Upper lobe of right lung (tissue), 1 donor: ENCODE measurements around the gene GPHB5. TPM values are rescaled to one million over a fixed set of nuclear protein-coding genes. Genes with fewer than 3 reads are reported as not detected.
"Not testable (repeated sequence)": the region's sequence is repeated elsewhere in the genome, so short reads cannot be mapped to it uniquely, and the experiment has no call there.

Experiments
- ATAC-seq: fragments of 200-7000 bp; cut with Tn5 transposase; one replicate; pipeline ENCODE4 v1.9.1; 2020; ENCODE audit warnings: mild to moderate bottlenecking, moderate library complexity
- DNase-seq: peaks from one replicate; pipeline ENCODE4 v3.0.0-alpha.2; 2020
- H3K27ac ChIP-seq: fragments of 200-600 bp; one replicate; pipeline ENCODE4 v1.8.0; 2022
- H3K27me3 ChIP-seq: fragments of 200-600 bp; one replicate; pipeline ENCODE4 v1.8.0; 2022; ENCODE audit warnings: mild to moderate bottlenecking
- H3K36me3 ChIP-seq: fragments of 200-600 bp; one replicate; pipeline ENCODE4 v1.8.0; 2022
- H3K4me1 ChIP-seq: fragments of 200-600 bp; one replicate; pipeline ENCODE4 v1.8.0; 2022
- H3K4me3 ChIP-seq: fragments of 200-600 bp; one replicate; pipeline ENCODE4 v1.8.0; 2022; ENCODE audit warnings: mild to moderate bottlenecking
- H3K9me3 ChIP-seq: fragments of 200-600 bp; one replicate; pipeline ENCODE4 v1.8.0; 2022
- intact Hi-C: fragments of 100-400 bp; cut with DNase I; formaldehyde crosslinking; loops from one replicate; pipeline ENCODE4 v1.11.0; 2022
- total RNA-seq: library from RNA; stranded (reverse); fragmentation: NEBNext Ultra II Directional; extraction: Animal tissue kit (Norgen Biotek cat#: 25700); gene quantifications from one replicate; pipeline ENCODE4 v1.2.1, GENCODE V29; 2021
- TF ChIP-seq, protein P1 (sequence below): fragments of 200-600 bp; IDR thresholded peaks from one replicate; pipeline ENCODE4 v1.8.0; 2022; ENCODE audit warnings: antibody characterized with exemption
- donor health status: DM: no; HTN: yes; CAD: no; lungs with severe emphysema.

The GPHB5 gene
- total RNA-seq, 1 donor from 2014 or later = not detected

DNA sequence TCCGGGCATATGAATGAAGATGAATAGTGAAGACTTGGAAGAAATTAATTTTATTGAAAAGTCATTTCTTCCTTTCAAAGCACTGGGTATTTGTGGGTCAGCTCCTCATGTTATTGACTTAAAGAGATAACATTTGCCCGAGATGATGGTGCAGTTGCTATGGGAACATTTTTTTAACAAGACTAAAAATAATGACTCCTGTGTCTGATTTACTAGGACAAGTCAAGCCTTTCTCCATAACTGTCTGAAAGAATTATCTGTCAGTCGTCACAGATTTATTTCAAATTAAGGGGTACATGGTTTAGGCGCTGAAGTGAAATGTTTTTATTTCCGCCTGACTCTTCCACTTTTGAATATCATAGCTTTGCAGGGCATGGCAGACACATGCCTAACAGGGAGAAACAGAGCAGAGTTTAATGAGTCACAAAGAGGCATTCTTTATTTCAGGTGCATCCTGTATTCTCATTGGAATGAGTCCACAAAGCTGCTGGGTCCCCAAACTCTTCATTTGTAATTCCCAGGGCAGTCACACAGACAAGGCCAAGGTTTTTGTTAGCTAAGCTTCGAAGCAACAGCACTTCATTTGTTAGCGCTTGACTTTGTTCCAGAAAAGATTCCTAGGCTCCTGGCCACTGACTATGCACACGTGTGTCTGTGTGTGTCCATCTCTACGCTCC is 4.3 kb upstream of the GPHB5 start:
- no peaks in the 10 kb centered on the region for H3K4me1 ChIP-seq
- no peak overlapping the region for H3K4me3 ChIP-seq
- no peak for ATAC-seq
- intact Hi-C loops = no loop called here
- H3K36me3 ChIP-seq = no peaks in the 10 kb centered on the region
- no peaks in the 10 kb centered on the region for H3K27me3 ChIP-seq
- no peak for DNase-seq
- H3K9me3 ChIP-seq = no peaks in the 10 kb centered on the region
- no peak overlapping the region for H3K27ac ChIP-seq
- TF ChIP-seq, protein P1, sequence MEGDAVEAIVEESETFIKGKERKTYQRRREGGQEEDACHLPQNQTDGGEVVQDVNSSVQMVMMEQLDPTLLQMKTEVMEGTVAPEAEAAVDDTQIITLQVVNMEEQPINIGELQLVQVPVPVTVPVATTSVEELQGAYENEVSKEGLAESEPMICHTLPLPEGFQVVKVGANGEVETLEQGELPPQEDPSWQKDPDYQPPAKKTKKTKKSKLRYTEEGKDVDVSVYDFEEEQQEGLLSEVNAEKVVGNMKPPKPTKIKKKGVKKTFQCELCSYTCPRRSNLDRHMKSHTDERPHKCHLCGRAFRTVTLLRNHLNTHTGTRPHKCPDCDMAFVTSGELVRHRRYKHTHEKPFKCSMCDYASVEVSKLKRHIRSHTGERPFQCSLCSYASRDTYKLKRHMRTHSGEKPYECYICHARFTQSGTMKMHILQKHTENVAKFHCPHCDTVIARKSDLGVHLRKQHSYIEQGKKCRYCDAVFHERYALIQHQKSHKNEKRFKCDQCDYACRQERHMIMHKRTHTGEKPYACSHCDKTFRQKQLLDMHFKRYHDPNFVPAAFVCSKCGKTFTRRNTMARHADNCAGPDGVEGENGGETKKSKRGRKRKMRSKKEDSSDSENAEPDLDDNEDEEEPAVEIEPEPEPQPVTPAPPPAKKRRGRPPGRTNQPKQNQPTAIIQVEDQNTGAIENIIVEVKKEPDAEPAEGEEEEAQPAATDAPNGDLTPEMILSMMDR = no peak

DNA sequence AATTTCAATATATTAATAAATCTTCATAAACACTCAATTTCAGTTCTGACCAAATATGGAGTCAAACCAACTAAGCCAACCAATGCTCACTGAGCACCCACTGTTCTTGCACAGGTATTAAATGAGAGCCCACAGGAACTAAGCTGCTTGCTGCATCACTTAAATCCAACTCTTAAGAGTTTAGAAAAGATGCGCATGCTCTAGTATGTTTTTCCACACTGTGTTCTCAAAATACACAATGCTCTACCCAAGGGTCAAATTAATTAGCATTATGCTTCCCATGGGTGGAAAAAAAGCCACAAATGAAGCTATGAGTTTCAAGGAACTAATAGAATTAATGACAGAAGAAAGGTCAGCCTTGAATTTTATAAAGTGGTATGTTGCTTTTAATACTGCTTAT is 3.7 kb upstream of the GPHB5 start:
- Histone ChIP-seq H3K27ac (no peak overlapping the region), H3K9me3 (no peaks in the 10 kb centered on the region), H3K27me3 (no peaks in the 10 kb centered on the region), H3K4me1 (no peaks in the 10 kb centered on the region), H3K36me3 (no peaks in the 10 kb centered on the region), H3K4me3 (no peak overlapping the region)
- DNase-seq = no peak
- TF ChIP-seq, protein P1 = no peak
- ATAC-seq = no peak
- intact Hi-C loops = no loop called here

DNA sequence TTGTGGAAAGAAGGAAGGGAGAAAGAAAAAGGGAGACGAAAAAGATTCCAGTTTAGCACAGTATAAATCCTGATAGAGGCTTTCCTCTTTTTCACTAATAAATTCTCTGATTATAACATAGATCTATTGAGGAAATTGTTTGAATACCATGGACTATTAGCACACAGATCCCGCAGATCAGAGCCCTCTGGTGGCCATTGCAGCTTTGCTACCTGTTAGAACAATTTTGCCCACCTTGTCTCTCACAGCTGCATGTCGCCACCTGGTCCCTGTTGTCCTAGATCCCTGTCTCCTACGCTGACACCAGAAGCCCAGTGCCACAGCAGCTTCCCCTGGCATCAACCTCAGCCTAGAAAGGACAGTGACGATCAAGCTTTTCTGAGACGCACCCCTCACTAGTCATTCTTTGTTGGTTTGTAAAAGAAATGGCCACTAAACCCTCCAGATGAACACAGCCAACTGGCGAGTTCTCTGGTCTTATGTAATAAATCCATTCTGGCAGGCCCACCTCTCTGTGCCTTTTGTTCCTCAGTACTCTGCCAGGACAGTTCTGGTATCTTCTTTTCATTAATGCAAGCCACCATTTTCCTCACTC is 9.9 kb downstream of the GPHB5 start:
- intact Hi-C loops = no loop called here
- DNase-seq = no peak

DNA sequence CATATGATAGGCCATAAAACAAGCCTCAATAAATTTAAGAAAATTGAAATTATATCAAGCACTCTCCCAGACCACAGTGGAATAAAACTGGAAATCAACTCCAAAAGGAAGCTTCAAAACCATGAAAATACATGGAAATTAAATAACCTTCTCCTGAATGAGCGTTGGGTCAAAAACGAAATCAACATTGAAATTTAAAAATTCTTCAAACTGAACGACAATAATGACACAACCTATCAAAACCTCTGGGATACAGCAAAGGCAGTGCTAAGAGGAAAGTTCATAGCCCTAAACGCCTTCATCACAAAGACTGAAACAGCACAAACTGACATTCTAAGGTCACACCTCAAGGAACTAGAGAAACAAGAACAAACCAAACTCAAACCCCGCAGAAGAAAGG is 14.3 kb downstream of the GPHB5 start:
- DNase-seq, H3K27me3 ChIP-seq, H3K27ac ChIP-seq, intact Hi-C loops, ATAC-seq, H3K4me1 ChIP-seq, H3K9me3 ChIP-seq, H3K4me3 ChIP-seq, H3K36me3 ChIP-seq: not testable (repeated sequence)

More for the DNA sequence above, 9.9 kb downstream of the GPHB5 start:
- H3K27ac ChIP-seq = no peak overlapping the region
- no peak for ATAC-seq
- no peaks in the 10 kb centered on the region for H3K4me1 ChIP-seq
- no peaks in the 10 kb centered on the region for H3K36me3 ChIP-seq
- H3K27me3 ChIP-seq = no peaks in the 10 kb centered on the region
- TF ChIP-seq, protein P1 = peak; percentile 48
- no peak overlapping the region for H3K4me3 ChIP-seq
- H3K9me3 ChIP-seq = no peaks in the 10 kb centered on the region

DNA sequence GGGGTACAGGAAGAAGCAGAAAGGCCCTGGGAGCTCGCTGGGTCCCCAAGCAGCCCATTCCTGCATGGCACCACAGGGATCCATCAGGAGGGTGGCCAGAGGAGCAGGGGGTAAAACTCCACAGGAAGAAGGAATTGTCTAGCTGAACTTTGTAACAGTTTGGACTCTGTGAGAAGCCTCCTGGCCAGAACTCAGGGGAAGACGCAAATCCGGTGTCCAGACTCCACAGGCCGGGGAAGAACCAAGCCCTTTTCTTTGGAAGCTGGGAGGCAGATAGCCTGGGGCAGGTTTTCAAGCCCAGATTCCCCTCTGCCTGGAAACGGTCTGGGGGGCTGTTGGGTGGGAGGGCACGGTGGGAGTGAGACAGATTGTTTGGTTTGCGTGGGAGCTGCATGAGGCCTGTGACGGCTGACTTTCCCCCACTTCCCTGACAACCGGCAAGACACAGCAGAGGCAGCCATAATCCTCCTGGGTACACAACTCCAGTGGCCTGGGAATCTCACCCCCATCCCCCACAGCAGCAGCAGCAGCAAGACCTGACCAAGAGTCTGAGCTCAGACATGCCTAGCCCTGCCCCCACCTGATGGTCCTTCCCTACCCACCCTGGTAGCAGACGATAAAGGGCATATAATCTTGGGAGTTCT is 16.7 kb downstream of the GPHB5 start:
- ATAC-seq (no peak), DNase-seq (no peak)
- no peaks in the 10 kb centered on the region for H3K9me3 ChIP-seq
- no peaks in the 10 kb centered on the region for H3K36me3 ChIP-seq
- intact Hi-C loops = no loop called here
- H3K27me3 ChIP-seq = no peaks in the 10 kb centered on the region
- H3K27ac ChIP-seq = no peak overlapping the region
- TF ChIP-seq, protein P1 = no peak
- H3K4me3 ChIP-seq = no peak overlapping the region
- no peaks in the 10 kb centered on the region for H3K4me1 ChIP-seq

DNA sequence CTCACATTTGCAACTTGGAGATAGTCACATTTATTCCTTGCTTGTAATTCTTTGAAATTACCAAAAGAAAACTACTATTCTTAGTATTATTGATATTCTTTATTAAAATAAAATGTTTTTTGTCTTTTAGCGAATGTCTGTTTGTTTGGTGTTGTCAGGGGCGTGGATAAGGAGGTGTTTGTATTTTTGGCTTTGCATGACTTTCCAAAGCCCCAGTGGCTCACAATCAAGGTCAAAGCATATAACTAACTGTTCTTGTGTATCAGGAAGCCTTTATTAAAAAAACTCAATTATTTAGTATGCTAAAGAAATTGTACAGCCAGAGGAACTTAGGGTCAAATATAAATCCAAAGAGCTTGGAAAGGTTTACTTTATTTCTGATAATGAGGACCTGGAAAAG is 17.9 kb downstream of the GPHB5 start:
- DNase-seq (no peak), ATAC-seq (no peak)
- Histone ChIP-seq H3K36me3 (no peaks in the 10 kb centered on the region), H3K9me3 (no peaks in the 10 kb centered on the region), H3K27me3 (no peaks in the 10 kb centered on the region), H3K27ac (no peak overlapping the region), H3K4me1 (no peaks in the 10 kb centered on the region), H3K4me3 (no peak overlapping the region)
- TF ChIP-seq, protein P1 = no peak
- intact Hi-C loops = no loop called here
